IPS DF 4.7 (cell line): Measurements from ENCODE around the gene PHF5A.
"Not testable (repeated sequence)": the region's sequence is repeated elsewhere in the genome, so short reads cannot be mapped to it uniquely, and the experiment has no call there.

Experiments used
- DNase-seq: peaks from one replicate; pipeline ENCODE4 v3.0.0-alpha.2; 2013; ENCODE audit warnings: low spot score; ENCODE audit errors: extremely low read depth

Gene PHF5A

DNA sequence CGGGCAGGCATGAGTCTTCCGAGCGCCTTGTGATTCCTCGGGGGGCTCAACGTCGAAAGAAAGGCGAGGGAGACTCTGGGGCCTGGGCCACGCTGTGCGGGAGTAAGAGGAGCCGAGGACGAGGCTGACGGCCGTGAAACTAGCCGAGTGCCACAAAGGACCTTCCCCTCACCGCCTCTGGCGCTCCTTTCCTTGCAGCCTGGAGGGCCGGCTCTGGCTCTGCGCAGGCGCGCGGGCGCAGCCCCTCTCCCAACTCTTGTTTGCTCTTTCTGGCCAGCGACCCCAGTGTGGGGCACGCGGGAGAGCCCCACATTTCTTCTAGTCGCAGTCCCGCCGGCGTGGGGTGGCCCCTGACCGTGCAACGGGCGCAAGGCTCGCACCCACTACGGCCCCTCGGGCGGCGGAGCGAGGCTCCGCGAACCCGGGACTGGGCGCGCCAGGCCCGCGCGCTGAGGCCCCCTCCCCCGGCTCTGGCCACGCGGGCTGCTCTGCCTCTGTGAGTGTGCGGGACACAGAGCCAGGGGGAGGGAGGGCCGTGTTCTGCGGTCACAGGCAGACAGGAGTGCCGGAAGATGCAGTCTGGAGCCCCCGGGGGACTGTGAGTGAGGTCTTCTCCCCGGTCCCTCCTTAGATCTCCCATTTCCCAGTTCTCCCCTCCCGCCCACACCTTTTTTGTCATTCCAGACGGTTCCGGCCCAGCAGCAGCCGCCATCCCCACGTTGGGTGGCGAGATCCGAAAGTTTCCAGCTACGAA lies 20.9 kb downstream of the PHF5A start:
- DNase-seq, result no peak

DNA sequence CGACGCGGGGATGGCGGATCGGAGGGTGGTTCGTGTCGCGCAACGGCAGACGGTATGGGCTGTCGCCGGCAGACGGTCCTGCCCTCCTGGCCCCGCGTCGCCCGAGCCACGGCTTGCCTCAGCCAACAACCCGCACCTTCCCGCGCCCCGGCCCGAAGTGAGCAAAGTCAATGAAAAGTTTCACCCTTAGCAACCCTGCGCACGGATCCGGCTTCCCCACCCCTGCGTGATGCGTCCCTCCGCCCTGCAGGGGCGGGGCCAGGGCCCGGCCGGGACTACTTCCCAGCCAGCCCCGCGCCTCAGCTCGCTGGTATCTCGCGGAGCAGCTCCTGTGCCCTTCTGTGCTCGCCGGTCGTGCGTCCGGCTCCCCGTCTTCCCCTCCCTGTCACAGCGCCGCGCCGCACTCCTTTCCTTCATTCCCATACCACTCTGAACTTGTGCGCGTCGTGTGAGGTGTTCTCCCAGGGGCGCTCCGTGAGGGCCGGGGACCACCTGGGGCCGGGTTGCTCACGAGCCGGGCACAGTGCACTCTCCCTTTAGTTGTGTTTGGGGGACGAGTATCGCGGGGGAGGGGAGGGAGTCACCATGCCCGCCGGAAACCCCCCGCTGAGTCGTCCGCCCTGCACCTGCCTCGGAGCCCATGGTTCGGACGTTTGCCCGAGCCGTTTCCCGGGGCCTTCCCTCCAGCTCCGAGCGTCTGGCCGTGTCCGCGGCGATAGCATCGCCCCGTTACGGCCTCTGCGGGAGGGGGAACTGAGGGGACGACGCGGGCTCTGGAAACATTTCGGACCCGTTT lies 21.7 kb downstream of the PHF5A start, which contains the start of gene TOB2:
TOB2 (minus strand) TSS at position 163 of the 796 bp plus-strand sequence. CDS start 9,456 bp downstream, outside the sequence.
- DNase-seq, result no peak

DNA sequence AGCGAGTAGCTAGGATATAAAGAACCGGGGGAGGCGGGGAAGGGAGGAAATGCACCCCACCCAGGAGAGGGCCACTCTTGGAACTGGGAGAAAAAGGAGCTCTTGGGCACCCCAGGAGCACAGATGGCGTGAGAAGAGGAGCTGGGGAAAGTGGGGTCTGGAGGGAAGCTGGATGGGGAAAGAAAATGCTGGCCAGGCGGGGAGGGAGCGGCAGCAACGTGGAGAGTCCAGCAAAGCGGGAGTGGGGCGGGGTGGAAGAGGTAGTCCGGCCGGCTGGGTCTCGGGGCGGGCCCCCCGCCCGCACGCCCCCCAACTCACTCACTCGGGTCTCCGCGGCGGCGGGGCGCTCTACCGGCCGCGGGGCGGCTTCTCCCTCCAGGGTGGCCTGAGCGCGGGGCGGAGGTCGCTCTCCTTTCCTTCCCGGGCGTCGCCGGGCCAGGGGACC lies 22.4 kb downstream of the PHF5A start:
- no peak for DNase-seq

DNA sequence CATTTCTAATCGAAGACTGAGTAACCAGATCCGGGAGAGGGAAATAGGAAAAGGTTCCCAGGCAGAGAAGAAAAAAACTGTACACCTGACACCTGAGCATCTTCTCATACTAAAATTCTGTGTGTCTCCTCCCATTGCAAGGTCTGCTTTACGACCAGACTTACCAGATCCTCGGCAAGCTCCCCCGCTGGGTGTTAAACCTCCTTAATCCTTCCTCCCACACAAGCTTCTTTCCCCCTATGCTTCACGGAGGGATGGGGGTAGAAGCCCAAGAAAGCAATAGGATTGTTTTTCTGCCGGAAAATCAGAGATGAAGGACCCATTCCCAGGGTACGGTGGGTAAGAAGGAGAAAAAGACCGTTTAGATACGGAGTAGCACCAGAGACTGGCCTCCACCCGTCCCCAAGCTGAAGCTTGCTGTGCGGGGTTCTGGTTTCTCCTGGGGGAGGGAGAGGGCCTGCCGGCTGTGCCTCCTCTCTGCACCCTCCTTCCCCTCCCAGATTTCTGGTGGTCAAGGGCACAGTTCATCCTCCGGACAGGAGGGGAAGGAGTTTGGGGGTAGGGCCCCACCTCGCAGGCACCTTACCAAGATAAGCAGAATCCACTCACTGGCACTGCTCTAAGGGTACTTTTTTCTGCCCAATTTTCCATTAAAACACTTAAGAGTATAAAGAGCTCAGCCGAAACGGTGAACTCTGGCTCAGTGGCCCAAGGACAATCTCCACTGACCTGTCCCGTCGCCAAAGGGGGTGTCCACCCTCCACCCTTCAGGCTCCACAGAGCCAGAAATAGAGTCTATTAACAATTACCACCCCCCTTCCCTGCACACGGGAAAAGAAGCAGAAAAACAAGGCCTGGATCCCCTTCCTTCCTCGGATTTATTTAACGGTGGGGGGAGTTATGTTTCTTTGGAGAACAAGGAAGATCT lies 23.1 kb downstream of the PHF5A start:
- DNase-seq, result no peak

DNA sequence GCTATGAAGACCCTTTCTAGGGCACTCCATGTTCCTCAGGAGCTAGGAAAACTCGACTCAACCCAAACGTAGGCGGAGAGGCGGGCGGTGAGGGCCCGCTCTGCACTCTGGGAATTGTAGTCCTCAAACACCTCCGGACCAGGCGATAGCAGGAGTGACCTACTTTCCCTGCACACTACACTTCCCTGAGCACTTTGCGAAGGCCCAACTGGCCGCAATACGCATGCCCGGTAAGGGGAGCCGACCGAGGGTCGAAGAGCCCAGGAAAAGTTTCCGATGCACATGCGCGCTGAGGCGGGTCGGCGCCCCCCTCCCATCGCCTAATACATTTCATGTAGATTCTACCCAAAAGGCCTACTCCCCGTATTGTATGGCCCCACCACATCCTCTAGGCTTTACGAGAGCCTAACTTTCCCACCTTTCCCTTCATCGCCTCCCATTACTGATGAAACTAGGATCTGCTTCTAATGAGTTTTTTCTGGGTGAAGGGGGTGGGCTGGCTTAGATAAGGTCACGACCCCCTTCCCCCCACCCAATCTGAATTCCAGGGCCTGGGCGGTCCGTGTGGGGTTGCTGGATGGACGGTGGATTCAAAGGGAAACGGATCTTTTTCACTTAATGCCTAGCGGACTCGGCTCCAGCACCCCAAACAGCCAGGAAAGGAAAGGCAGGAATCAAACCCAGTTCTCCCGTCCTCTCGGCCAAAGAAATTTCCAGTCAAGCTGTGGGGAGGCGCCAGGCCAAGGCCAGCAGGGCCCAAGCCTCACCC lies 23.9 kb downstream of the PHF5A start:
- DNase-seq, result peak; percentile 98

DNA sequence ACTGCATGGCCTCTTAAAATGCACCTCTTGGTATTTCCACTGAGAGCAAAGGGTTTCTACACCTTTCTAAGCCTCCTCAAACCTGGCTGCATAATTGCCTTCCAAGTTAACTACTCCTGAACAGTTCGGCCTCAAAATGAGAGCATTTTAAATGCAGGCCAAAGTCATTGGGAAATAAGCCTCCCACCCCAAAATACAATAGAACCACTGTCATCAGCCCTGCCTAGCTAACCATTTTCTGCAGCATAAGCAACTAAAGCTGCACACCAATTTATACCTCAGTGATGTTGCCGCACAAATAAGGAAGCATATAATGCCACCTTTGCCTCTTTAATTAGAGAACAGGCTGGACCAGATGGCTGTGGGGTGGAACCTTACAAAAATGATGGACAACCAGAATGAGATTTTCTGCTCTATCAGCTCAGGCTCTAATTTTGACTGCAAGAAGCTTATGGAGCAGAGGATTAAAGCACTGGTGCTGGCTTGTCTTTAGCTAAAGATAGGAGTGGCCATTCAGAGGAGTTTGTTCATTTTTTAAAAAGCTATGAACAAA lies 26.2 kb downstream of the PHF5A start:
- DNase-seq, result no peak

DNA sequence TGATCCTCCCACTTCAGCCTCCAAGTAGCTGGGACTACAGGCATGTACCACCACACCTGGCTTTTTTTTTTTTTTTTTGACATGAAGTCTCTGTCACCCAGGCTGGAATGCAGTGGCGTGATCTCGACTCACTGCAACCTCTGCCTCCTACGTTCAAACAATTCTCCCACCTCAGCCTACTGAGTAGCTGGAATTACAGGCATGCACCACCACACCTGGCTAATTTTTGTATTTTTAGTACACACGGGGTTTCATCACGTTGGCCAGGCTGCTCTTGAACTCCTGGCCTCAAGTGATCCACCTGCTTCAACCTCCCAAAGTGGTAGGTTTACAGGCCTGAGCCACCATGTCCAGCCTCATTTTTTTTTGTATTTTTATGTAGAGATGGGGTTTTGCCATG lies 28.0 kb downstream of the PHF5A start:
- not testable (repeated sequence) for DNase-seq

DNA sequence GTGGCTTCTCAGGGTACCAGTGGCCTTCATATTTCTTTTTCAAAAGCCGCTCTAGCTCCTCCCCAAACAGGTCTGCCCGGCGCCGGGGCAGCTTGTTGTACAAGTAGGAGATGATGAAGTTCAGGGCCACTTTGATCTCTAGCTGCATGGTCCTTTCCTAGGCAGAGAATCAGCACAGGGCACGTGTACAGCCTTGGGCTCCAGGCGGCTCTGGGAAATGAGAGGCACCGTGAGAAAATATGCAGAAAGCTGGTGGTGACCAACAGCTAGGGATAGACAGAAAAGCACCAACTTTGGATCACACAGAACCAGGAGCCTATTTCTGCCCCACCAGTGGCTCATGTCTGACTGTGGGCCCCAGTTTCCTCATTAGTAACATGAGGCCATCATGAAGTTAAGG lies 31.3 kb downstream of the PHF5A start:
- DNase-seq, result no peak

DNA sequence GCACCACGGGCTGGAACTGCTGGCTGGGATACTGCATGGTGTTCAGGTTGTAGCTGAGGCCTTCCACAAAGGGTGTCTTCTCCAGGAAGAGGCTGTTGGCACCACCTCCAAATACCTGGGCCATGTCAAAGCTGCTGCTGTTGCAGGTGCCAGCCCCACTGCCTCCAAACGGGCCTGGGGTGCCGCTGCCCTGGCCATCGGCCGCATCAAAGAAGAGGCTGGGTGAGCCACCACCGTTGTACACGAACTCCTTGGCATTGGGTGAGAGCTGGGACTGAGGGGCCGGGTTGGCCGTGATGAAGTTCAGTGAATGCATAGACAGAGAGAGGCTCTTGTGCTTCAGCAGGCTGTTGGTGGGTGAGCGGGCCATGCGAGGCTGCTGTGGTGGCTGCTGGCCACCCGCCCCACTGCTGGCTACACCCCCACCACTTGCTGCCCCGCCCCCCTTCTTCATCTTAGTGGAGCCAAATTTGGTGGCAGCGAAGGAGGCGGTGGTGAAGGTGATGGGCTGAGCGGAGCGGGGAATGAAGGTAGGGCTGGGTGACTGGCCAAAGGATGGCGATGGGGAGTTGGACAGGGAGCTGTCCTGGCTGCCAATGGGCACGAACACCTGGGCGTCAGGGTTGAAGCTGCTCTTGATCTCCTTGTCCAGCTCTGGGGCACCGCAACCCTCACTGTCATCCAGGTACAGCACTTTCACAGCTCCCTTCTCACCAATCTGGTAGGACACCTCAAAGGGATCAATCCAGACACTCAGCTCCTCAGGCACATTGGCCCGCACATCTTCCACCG lies 32.0 kb downstream of the PHF5A start:
- DNase-seq, result no peak

DNA sequence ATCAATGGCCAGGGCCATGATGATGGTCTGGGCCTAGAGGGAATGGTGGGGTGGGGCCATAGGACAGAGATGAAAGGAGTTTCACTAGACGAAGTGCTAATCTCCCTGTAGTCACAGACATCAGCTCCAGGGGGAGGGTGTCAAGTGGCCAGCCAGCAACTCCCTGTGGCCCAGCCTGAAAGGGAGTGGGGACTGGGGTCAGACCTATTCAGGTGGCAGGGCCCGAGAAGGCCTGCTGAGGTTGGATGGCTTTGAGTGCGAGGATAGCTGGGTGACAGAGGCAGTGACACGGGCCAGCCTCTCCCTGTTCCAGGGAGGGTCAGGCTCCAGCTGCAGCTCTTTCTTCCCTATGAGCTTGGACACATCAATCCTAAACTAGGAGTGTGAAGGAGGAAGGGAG lies 32.9 kb downstream of the PHF5A start:
- no peak for DNase-seq

DNA sequence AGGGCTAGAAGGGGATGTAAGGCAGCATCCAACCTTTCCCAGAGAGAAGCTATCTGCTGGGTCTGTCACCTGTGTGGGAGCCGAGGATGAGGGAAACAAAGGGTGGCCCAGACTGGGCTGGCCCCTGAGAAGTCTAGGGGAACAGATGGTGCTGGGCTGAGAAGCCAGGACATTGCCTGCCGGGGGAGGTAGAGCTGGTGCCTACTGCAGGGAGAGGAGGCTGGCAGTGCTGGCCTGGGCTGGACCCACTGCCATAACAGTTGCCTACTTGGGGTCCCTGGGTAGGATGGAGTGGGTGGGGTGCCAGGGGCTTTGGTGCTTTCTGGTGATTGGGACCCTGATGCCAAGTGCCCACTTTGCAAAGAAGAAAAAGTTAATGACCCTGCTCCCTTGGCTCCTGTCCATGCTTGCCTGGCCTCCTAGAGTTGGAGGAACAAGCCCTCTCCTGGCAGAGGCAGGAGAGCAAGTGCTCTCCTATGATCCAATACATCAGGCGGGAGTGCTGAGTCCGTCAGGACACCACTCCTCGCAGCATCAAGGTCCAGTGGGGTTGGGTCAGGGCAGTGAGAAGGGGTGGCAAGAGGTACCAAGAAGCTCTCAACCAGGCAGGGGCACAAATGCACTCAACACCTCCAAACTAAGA lies 34.0 kb downstream of the PHF5A start:
- DNase-seq, result not testable (repeated sequence)

DNA sequence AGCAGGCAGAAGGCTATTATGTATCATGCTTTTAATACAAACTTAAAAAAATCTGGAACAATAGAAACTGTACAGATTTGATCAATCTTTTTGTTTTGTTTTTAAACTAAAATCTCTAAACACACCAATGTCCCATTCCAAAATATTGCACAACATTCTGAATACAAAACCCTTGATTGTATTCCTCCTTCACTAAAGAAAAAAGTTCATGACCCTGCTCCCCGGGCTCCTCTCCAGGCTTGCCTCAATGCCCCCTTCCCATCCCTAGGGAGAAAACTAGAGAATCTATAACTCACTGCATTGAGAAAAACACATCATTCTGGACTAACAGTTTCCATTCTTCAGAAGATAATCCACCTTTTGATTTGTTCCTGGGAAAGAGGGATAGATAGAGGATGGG lies 35.0 kb downstream of the PHF5A start:
- DNase-seq, result not testable (repeated sequence)

DNA sequence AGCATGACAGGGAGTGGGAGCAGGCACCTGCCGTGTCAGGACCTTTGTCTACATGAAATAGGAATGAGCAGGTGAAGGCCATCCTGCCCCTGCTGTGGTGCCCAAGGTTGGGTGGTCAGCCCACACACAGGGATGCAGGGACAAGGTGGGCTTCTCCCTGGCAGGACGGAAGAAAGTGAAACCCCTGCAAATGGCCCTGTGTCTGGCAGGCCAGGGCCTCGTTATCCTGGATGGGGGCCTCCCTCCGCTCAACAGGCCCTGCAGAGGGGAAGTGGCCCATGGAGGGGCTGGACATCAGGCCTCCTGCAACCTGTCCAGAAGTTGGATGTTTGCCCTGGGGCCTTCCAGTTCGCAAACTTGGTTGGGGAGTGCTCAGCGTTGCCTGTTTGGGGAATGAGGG lies 36.8 kb downstream of the PHF5A start:
- no peak for DNase-seq

DNA sequence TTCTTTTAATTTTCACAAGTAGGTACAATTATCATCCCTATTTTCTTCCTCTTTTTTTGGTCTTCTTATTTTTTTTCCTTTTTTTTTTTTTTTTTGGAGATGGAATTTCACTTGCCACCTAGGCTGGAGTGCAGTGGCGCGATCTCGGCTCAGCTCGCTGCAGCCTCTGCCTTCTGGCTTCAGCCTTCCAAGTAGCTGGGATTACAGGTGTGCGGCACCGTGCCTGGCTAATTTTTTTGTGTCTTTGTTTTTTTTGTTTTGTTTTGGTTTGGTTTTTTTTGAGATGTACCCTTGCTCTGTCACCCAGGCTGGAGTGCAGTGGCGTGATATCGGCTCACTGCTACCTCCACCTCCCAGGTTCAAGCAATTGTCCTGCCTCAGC lies 38.5 kb downstream of the PHF5A start:
- DNase-seq, result no peak

DNA sequence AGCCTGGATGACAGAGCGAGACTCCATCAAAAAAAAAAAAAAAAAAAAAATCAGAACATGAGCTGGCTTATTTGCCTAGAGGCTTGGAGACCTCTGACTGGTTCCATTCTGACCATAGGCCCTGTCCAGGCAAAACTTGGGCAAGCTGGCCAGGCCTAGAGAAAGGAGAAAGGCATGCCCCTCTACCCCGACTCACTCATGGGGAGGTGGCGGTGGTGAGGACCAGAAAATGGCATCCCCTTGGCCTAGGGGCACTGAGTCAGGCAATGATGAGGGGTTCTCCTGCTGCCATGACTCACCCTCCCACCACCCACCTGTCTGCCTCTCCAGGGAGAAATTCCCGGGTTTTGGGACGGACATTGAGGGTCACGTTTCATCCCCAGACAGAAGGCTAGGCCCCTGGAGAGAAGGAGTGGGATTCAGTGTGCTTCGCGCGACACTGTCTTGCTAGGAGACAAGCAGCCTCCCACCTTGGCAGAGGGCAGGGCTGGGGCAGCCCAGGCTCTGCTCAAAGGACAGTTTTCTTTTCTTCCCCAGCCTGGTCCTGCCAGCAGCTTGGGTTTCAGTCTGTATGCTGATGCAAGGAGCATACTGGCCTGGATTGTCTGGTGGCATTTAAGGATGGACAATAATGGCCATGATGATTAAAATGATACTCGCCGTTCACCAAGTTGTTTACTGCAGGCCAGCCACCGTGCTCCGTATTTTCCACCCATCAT lies 39.1 kb downstream of the PHF5A start:
- no peak for DNase-seq

DNA sequence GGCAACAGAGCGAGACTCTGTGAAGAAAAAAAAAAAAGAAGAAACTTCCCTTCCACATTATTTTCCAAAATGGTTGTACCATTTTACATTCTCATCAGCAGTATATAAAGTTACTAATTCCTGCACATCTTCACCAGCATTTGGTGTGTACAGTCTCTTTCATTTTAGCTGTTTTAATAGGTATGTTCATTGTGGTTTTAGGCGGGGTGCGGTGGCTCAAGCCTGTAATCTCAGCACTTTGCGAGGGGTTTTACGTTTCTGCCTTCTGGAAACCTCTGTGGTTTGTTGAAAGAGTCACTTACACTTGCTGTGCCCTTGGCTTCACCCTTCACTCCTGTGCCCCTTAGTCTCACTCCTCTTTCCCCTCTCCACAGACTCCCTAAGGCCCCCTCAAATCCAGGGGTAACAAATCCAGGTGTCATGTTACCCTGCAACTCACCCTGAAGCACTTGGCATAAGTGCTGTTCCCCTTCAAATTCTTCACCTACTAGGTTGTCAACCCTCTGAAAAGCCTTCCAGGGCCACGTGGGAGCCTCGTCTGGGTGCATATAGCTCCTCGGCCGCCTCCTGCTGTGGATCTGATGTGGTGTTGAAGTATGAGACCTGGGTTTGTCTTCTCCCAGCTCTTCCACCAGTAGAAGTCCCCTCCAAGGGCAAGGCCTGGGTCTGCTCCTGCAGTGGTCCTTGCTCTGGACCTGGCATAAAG lies 42.7 kb downstream of the PHF5A start:
- no peak for DNase-seq

DNA sequence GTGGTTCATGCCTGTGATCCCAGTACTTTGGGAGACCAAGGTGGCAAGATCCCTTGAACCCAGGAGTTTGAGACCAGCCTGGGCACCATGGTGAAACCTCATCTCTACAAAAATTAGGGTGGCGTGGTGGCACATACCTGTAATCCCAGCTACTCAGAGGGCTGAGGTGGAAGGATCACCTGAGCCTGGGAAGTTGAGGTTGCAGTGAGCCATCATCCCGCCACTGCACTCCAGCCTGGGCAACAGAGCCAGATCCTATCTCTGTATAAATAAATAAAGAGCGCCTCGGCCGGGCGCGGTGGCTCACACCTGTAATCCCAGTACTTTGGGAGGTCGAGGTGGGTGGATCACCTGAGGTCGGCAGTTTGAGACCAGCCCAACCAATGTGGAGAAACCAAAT lies 49.8 kb downstream of the PHF5A start:
- DNase-seq, result no peak
